Immature natural killer cell (primary cell): Measurements from ENCODE around the gene CXCL17. TPM values are rescaled to one million over a fixed set of nuclear protein-coding genes. Genes with fewer than 3 reads are reported as not detected.
"Not testable (repeated sequence)": the region's sequence is repeated elsewhere in the genome, so short reads cannot be mapped to it uniquely, and the experiment has no call there.

Experiments used
- DNase-seq, 3 donors: peaks; one replicate each; pipeline ENCODE4 v3.0.0; 2022; ENCODE audit warnings: mixed read lengths in 1 of 3
- H3K27ac Mint-ChIP-seq, 6 donors: one replicate each; pipeline ENCODE4 v1.8.0; 2020; ENCODE audit warnings: mixed read lengths in 6 of 6, mild to moderate bottlenecking in 5 of 6, inconsistent platforms in 4 of 6, moderate library complexity in 3 of 6
- H3K27me3 Mint-ChIP-seq, 3 donors: one replicate each; pipeline ENCODE4 v1.8.0; 2020 to 2021; ENCODE audit warnings: low read depth in 3 of 3, mild to moderate bottlenecking in 3 of 3, mixed read lengths in 3 of 3, moderate library complexity in 3 of 3, inconsistent platforms in 1 of 3
- H3K36me3 Mint-ChIP-seq, 3 donors: one replicate each; pipeline ENCODE4 v1.8.0; 2020; ENCODE audit warnings: mixed read lengths in 3 of 3, inconsistent platforms in 2 of 3, mild to moderate bottlenecking in 2 of 3
- H3K4me1 Mint-ChIP-seq, 2 donors: one replicate each; pipeline ENCODE4 v1.8.0; 2020; ENCODE audit warnings: inconsistent platforms in 2 of 2, mild to moderate bottlenecking in 2 of 2, mixed read lengths in 2 of 2, moderate library complexity in 1 of 2
- H3K4me3 Mint-ChIP-seq, 5 donors: one replicate each; pipeline ENCODE4 v1.8.0; 2020; ENCODE audit warnings: mild to moderate bottlenecking in 5 of 5, mixed read lengths in 5 of 5, inconsistent platforms in 3 of 5, moderate library complexity in 3 of 5
- H3K9me3 Mint-ChIP-seq, 6 donors: one replicate each; pipeline ENCODE4 v1.8.0; 2020; ENCODE audit warnings: mild to moderate bottlenecking in 6 of 6, mixed read lengths in 6 of 6, inconsistent platforms in 4 of 6, moderate library complexity in 3 of 6
- polyA plus RNA-seq, 3 donors: library from polyadenylated mRNA; unstranded; fragments of 300-500 nt; fragmentation: Illumina TruSeq; gene quantifications; one replicate each; pipeline ENCODE4 v1.2.3, GENCODE V29; 2021

CXCL17 gene
- polyA plus RNA-seq, 3 donors from 2014 or later: not detected

GRCh38 chr19:42452590-42452989 is 9.8 kb upstream of the CXCL17 start:
- Mint-ChIP-seq H3K4me1 (peaks cover 0 to 1% of the 10 kb centered on the region in 2 donors), H3K27ac (no peak overlapping the region), H3K36me3 (no peaks in the 10 kb centered on the region), H3K27me3 (peaks cover 0 to 6% (median 4%) of the 10 kb centered on the region in 3 donors), H3K9me3 (no peaks in the 10 kb centered on the region), H3K4me3 (no peak overlapping the region)
- DNase-seq: no peak

GRCh38 chr19:42450314-42450934 is 7.7 kb upstream of the CXCL17 start:
- peak; percentile 79 to 87 (median 82) for DNase-seq
- Mint-ChIP-seq H3K36me3 (no peaks in the 10 kb centered on the region), H3K9me3 (no peaks in the 10 kb centered on the region), H3K4me1 (peaks cover 0 to 1% of the 10 kb centered on the region in 2 donors), H3K27ac (no peak overlapping the region), H3K4me3 (no peak overlapping the region), H3K27me3 (peaks cover 0 to 6% (median 4%) of the 10 kb centered on the region in 3 donors)

- not testable (repeated sequence) for H3K27me3 Mint-ChIP-seq, H3K4me1 Mint-ChIP-seq, H3K36me3 Mint-ChIP-seq, DNase-seq, H3K9me3 Mint-ChIP-seq, H3K27ac Mint-ChIP-seq, H3K4me3 Mint-ChIP-seq
Observed at GRCh38 chr19:42448306-42448705, 5.6 kb upstream of the CXCL17 start.

GRCh38 chr19:42445948-42446347 is 3.2 kb upstream of the CXCL17 start:
- no peaks in the 10 kb centered on the region for H3K36me3 Mint-ChIP-seq
- no peak overlapping the region for H3K4me3 Mint-ChIP-seq
- H3K9me3 Mint-ChIP-seq: no peaks in the 10 kb centered on the region
- no peak for DNase-seq
- H3K27ac Mint-ChIP-seq: no peak overlapping the region
- peaks cover 0 to 2% (median 2%) of the 10 kb centered on the region in 3 donors for H3K27me3 Mint-ChIP-seq
- peaks cover 5% of the 10 kb centered on the region in 2 donors for H3K4me1 Mint-ChIP-seq

- H3K27me3 Mint-ChIP-seq: peaks cover 2 to 5% (median 3%) of the 10 kb centered on the region in 3 donors
- no peak for DNase-seq
- peak overlapping the region in 2 of 6 donors; percentile 17 to 70 for H3K27ac Mint-ChIP-seq
- H3K4me1 Mint-ChIP-seq: peaks cover 10 to 21% of the 10 kb centered on the region in 2 donors
- H3K4me3 Mint-ChIP-seq: no peak overlapping the region
- no peaks in the 10 kb centered on the region for H3K36me3 Mint-ChIP-seq
- H3K9me3 Mint-ChIP-seq: no peaks in the 10 kb centered on the region
Observed at GRCh38 chr19:42443944-42444398, 1.2 kb upstream of the CXCL17 start.

- H3K27me3 Mint-ChIP-seq: peaks cover 2 to 5% (median 3%) of the 10 kb centered on the region in 3 donors
- DNase-seq: peak in 1 of 3 donors; percentile 19
- H3K4me1 Mint-ChIP-seq: peaks cover 14 to 29% of the 10 kb centered on the region in 2 donors
- H3K9me3 Mint-ChIP-seq: no peaks in the 10 kb centered on the region
- peak overlapping the region in 2 of 6 donors; percentile 8 to 58 for H3K27ac Mint-ChIP-seq
- peak overlapping the region in 1 of 5 donors; percentile 33 for H3K4me3 Mint-ChIP-seq
- H3K36me3 Mint-ChIP-seq: no peaks in the 10 kb centered on the region
Observed at GRCh38 chr19:42441049-42441445, 1.7 kb downstream of the CXCL17 start.

- peak; percentile 60 to 72 (median 63) for DNase-seq
- peak overlapping the region in 2 of 6 donors; percentile 33 to 43 for H3K27ac Mint-ChIP-seq
- H3K4me1 Mint-ChIP-seq: peaks cover 14 to 29% of the 10 kb centered on the region in 2 donors
- peaks cover 2 to 5% (median 5%) of the 10 kb centered on the region in 3 donors for H3K27me3 Mint-ChIP-seq
- H3K36me3 Mint-ChIP-seq: no peaks in the 10 kb centered on the region
- H3K4me3 Mint-ChIP-seq: no peak overlapping the region
- no peaks in the 10 kb centered on the region for H3K9me3 Mint-ChIP-seq
Observed at GRCh38 chr19:42440357-42441048, 2.2 kb downstream of the CXCL17 start.

- H3K4me1 Mint-ChIP-seq: peaks cover 9 to 24% of the 10 kb centered on the region in 2 donors
- DNase-seq: no peak
- no peaks in the 10 kb centered on the region for H3K9me3 Mint-ChIP-seq
- H3K4me3 Mint-ChIP-seq: no peak overlapping the region
- no peaks in the 10 kb centered on the region for H3K36me3 Mint-ChIP-seq
- no peak overlapping the region for H3K27ac Mint-ChIP-seq
- H3K27me3 Mint-ChIP-seq: peaks cover 0 to 5% (median 4%) of the 10 kb centered on the region in 3 donors
Observed at GRCh38 chr19:42436006-42436405, 6.7 kb downstream of the CXCL17 start.

- no peak for DNase-seq
- no peak overlapping the region for H3K4me3 Mint-ChIP-seq
- peaks cover 4 to 17% of the 10 kb centered on the region in 2 donors for H3K4me1 Mint-ChIP-seq
- H3K27me3 Mint-ChIP-seq: peaks cover 0 to 3% (median under 1%) of the 10 kb centered on the region in 3 donors
- H3K9me3 Mint-ChIP-seq: no peaks in the 10 kb centered on the region
- no peak overlapping the region for H3K27ac Mint-ChIP-seq
- no peaks in the 10 kb centered on the region for H3K36me3 Mint-ChIP-seq
Observed at GRCh38 chr19:42435316-42435715, 7.4 kb downstream of the CXCL17 start.

- Mint-ChIP-seq H3K4me1 (peaks cover 4 to 7% of the 10 kb centered on the region in 2 donors), H3K4me3 (no peak overlapping the region), H3K9me3 (no peaks in the 10 kb centered on the region), H3K36me3 (no peaks in the 10 kb centered on the region), H3K27me3 (peaks cover 0 to 2% (median 0%) of the 10 kb centered on the region in 3 donors), H3K27ac (no peak overlapping the region)
- peak; percentile 32 to 55 (median 47) for DNase-seq
Observed at GRCh38 chr19:42433503-42434260, 9.1 kb downstream of the CXCL17 start.

GRCh38 chr19:42431486-42431885 is 11.3 kb downstream of the CXCL17 start:
- Mint-ChIP-seq H3K36me3 (no peaks in the 10 kb centered on the region), H3K9me3 (no peaks in the 10 kb centered on the region), H3K4me1 (no peaks in the 10 kb centered on the region), H3K27me3 (peaks cover 0 to 2% (median 0%) of the 10 kb centered on the region in 3 donors), H3K27ac (no peak overlapping the region), H3K4me3 (no peak overlapping the region)
- DNase-seq: no peak

GRCh38 chr19:42428676-42429075 is 14.1 kb downstream of the CXCL17 start:
- peaks cover 5 to 9% of the 10 kb centered on the region in 2 donors for H3K4me1 Mint-ChIP-seq
- no peaks in the 10 kb centered on the region for H3K9me3 Mint-ChIP-seq

GRCh38 chr19:42427313-42427712 is 15.4 kb downstream of the CXCL17 start, which contains the start of gene LIPE:
Gene LIPE (minus strand): TSS chr19:42427388. CDS start chr19:42427149, 239 bp downstream.
- H3K4me3 Mint-ChIP-seq: no peak within 1 kb of the TSS
- H3K9me3 Mint-ChIP-seq: no peaks in the 10 kb centered on the region
- no peaks in the 10 kb centered on the region for H3K36me3 Mint-ChIP-seq
- no peak for DNase-seq
- H3K4me1 Mint-ChIP-seq: peaks cover 17 to 22% of the 10 kb centered on the region in 2 donors
- H3K27me3 Mint-ChIP-seq: peaks cover 0 to 4% (median 2%) of the 10 kb centered on the region in 3 donors
- H3K27ac Mint-ChIP-seq: no peak within 1 kb of the TSS

More at GRCh38 chr19:42428676-42429075, 14.1 kb downstream of the CXCL17 start:
- H3K36me3 Mint-ChIP-seq: no peaks in the 10 kb centered on the region
- no peak for DNase-seq
- no peaks in the 10 kb centered on the region for H3K27me3 Mint-ChIP-seq
- no peak overlapping the region for H3K27ac Mint-ChIP-seq
- no peak overlapping the region for H3K4me3 Mint-ChIP-seq
